Measurements from ENCODE around the gene IGLON5.

- TF ChIP-seq, protein P1, sequence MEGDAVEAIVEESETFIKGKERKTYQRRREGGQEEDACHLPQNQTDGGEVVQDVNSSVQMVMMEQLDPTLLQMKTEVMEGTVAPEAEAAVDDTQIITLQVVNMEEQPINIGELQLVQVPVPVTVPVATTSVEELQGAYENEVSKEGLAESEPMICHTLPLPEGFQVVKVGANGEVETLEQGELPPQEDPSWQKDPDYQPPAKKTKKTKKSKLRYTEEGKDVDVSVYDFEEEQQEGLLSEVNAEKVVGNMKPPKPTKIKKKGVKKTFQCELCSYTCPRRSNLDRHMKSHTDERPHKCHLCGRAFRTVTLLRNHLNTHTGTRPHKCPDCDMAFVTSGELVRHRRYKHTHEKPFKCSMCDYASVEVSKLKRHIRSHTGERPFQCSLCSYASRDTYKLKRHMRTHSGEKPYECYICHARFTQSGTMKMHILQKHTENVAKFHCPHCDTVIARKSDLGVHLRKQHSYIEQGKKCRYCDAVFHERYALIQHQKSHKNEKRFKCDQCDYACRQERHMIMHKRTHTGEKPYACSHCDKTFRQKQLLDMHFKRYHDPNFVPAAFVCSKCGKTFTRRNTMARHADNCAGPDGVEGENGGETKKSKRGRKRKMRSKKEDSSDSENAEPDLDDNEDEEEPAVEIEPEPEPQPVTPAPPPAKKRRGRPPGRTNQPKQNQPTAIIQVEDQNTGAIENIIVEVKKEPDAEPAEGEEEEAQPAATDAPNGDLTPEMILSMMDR (IDR thresholded peaks at IDR 0.05): no peak
- TF ChIP-seq POLR2A (IDR thresholded peaks at IDR 0.05): peak; percentile 88 to 90 (median 89)
Measured at GRCh38 chr19:51367255-51367564, 55.8 kb downstream of the IGLON5 start.

Measured in body of pancreas (tissue), 4 donors.